GM23248 (cell line): ENCODE measurements around the gene FTCDNL1.

ENCODE experiments used
- EZH2 ChIP-seq: fragments of 200-600 bp; sonication (generic); IDR thresholded peaks from 2 replicates; pipeline ENCODE4 v1.6.1; 2018; ENCODE audit warnings: antibody characterized with exemption, mild to moderate bottlenecking; ENCODE audit not compliant: insufficient read depth, poor library complexity, severe bottlenecking
- EZH2phosphoT487 ChIP-seq: fragments of 200-600 bp; sonication (generic); IDR thresholded peaks from 2 replicates; pipeline ENCODE4 v1.6.1; 2018; ENCODE audit warnings: antibody characterized with exemption, moderate library complexity, mild to moderate bottlenecking, low read depth; ENCODE audit not compliant: insufficient read depth

DNA sequence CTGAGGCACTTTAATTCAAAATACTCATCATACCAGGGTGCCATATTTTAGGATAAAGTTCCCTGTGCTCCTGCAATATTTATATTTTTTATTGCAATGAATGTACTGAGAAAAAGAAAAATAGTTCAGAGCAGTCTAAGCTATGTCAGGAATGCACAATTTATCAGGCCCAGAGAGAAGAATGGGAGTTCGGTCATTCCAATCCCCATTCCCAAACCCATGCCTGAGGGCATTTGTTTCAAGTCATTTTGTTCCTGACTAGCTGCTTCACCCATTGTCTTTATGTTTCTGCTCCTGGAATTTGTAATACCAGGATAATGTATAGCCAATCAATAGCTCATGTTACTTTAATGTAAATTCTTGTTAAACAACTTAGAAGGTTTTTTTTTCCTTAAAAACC, 24.4 kb upstream of the FTCDNL1 start:
- TF ChIP-seq EZH2phosphoT487 (no peak), EZH2 (no peak)
